Liver (tissue), 9 donors: ENCODE results near the gene SELENOK. TPM values are rescaled to one million over a fixed set of nuclear protein-coding genes. Genes with fewer than 3 reads are reported as not detected.

Experiments
- DNase-seq: peaks from one replicate; pipeline ENCODE4 v3.0.0-alpha.2; 2017; ENCODE audit warnings: low spot score
- H3K27ac ChIP-seq, 2 donors: one replicate each; pipeline ENCODE4 v1.7.0; 2013; ENCODE audit warnings: inconsistent platforms in 2 of 2, low read length in 2 of 2, control low read depth in 1 of 2, low read depth in 1 of 2, mild to moderate bottlenecking in 1 of 2
- H3K27me3 ChIP-seq, 4 donors: one replicate each; pipeline versions ENCODE4 v1.6.1 to v1.7.0; 2013; ENCODE audit warnings: low read length in 3 of 4, inconsistent platforms in 1 of 4, mild to moderate bottlenecking in 1 of 4, moderate library complexity in 1 of 4; ENCODE audit not compliant: control insufficient read depth in 4 of 4, insufficient read depth in 4 of 4
- H3K36me3 ChIP-seq, 4 donors: one replicate each; pipeline versions ENCODE4 v1.6.1 to v1.7.0; 2013; ENCODE audit warnings: low read length in 3 of 4, mild to moderate bottlenecking in 3 of 4, low read depth in 1 of 4, moderate library complexity in 1 of 4; ENCODE audit not compliant: control insufficient read depth in 4 of 4, insufficient read depth in 3 of 4
- H3K4me1 ChIP-seq, 4 donors: one replicate each; pipeline versions ENCODE4 v1.6.1 to v1.7.0; 2013; ENCODE audit warnings: low read length in 3 of 4, mild to moderate bottlenecking in 3 of 4, moderate library complexity in 1 of 4; ENCODE audit not compliant: control insufficient read depth in 4 of 4, insufficient read depth in 4 of 4
- H3K4me3 ChIP-seq, 3 donors: one replicate each; pipeline versions ENCODE4 v1.6.1 to v1.7.0; 2013; ENCODE audit warnings: low read length in 3 of 3, control low read depth in 1 of 3, low read depth in 1 of 3, mild to moderate bottlenecking in 1 of 3
- H3K9ac ChIP-seq, 2 donors: one replicate each; pipeline ENCODE4 v1.7.0; 2013; ENCODE audit warnings: low read length in 2 of 2, mild to moderate bottlenecking in 2 of 2, moderate library complexity in 2 of 2, control low read depth in 1 of 2, low read depth in 1 of 2
- H3K9me3 ChIP-seq, 4 donors: one replicate each; pipeline versions ENCODE4 v1.6.1 to v1.7.0; 2013; ENCODE audit warnings: low read length in 3 of 4; ENCODE audit not compliant: control insufficient read depth in 4 of 4
- FOXA1 ChIP-seq: IDR thresholded peaks from 2 replicates; pipeline ENCODE4 v1.6.1; 2016; ENCODE audit warnings: antibody characterized with exemption
- FOXA2 ChIP-seq: IDR thresholded peaks from 2 replicates; pipeline ENCODE4 v1.6.1; 2016; ENCODE audit warnings: antibody characterized with exemption
- GABPA ChIP-seq, 2 donors: IDR thresholded peaks in 1 of 2; conservative IDR thresholded peaks in 1 of 2; 2 replicates each; pipeline ENCODE4 v1.6.1; 2016; ENCODE audit warnings: antibody characterized with exemption in 2 of 2, mild to moderate bottlenecking in 1 of 2, moderate library complexity in 1 of 2
- HNF4A ChIP-seq, 2 donors: conservative IDR thresholded peaks; 2 replicates each; pipeline ENCODE4 v1.6.1; 2016; ENCODE audit warnings: antibody characterized with exemption in 2 of 2, mild to moderate bottlenecking in 2 of 2
- HNF4G ChIP-seq: IDR thresholded peaks from 2 replicates; pipeline ENCODE4 v1.6.1; 2016; ENCODE audit warnings: antibody characterized with exemption
- NR2F2 ChIP-seq: IDR thresholded peaks from 2 replicates; pipeline ENCODE4 v1.6.1; 2016; ENCODE audit warnings: antibody characterized with exemption
- RAD21 ChIP-seq, 2 donors: IDR thresholded peaks; 2 replicates each; pipeline ENCODE4 v1.6.1; 2016; ENCODE audit warnings: antibody characterized with exemption in 2 of 2, mild to moderate bottlenecking in 2 of 2
- RXRA ChIP-seq, 2 donors: IDR thresholded peaks; 2 replicates each; pipeline ENCODE4 v1.6.1; 2017 to 2018; ENCODE audit warnings: antibody characterized with exemption in 2 of 2, mild to moderate bottlenecking in 1 of 2
- SP1 ChIP-seq: IDR thresholded peaks from 2 replicates; pipeline ENCODE4 v1.6.1; 2018; ENCODE audit warnings: antibody characterized with exemption, mild to moderate bottlenecking
- TAF1 ChIP-seq: conservative IDR thresholded peaks from 2 replicates; pipeline ENCODE4 v1.6.1; 2016; ENCODE audit warnings: antibody characterized with exemption, mild to moderate bottlenecking
- YY1 ChIP-seq: IDR thresholded peaks from 2 replicates; pipeline ENCODE4 v1.6.1; 2016; ENCODE audit warnings: antibody characterized with exemption, mild to moderate bottlenecking
- WGBS: extraction: QIAGEN DNeasy Blood & Tissue Kit; methylation state at CpG from one replicate; pipeline ENCODE4 v1.1.7; 2013; 5-methylcytosine and 5-hydroxymethylcytosine counted together
- polyA plus RNA-seq, 2 donors: library from polyadenylated mRNA; stranded (reverse) in 1 of 2; unstranded in 1 of 2; fragments of 200-250 nt in 1 of 2; fragments of >200 nt in 1 of 2; fragmentation: Nextera tagmentation in 1 of 2; extraction: Ambion mirVana in 1 of 2; gene quantifications; one replicate each; pipeline versions ENCODE4 v1.2.1 to v1.2.3, GENCODE V29; 2013 to 2015
- total RNA-seq, 2 donors: library from RNA; depleted of rRNA; stranded (reverse); fragments of >200 nt; gene quantifications; one replicate each; pipeline ENCODE4 v1.2.3, GENCODE V29; 2014
- TF ChIP-seq, protein P1 (sequence below): IDR thresholded peaks from 2 replicates; pipeline ENCODE4 v1.6.1; 2016; ENCODE audit warnings: antibody characterized with exemption
- TF ChIP-seq, protein P2 (sequence below): IDR thresholded peaks from 2 replicates; pipeline ENCODE4 v1.6.1; 2016; ENCODE audit warnings: antibody characterized with exemption
- TF ChIP-seq, protein P3 (sequence below): IDR thresholded peaks from 2 replicates; pipeline ENCODE4 v1.6.1; 2016; ENCODE audit warnings: antibody characterized with exemption, mild to moderate bottlenecking
- TF ChIP-seq, protein P4 (sequence below): fragments of 150-350 bp; IDR thresholded peaks from 2 replicates; pipeline ENCODE4 v1.5.1; 2017; ENCODE audit warnings: improper control_type of control experiment, low read depth, low read length; ENCODE audit not compliant: missing input control
- TF ChIP-seq, protein P5 (sequence below): IDR thresholded peaks from 2 replicates; pipeline ENCODE4 v1.6.1; 2016; ENCODE audit warnings: antibody characterized with exemption
- donor health status: healthy.
- donor health status: healthy.
- donor health status: healthy.
- donor health status: healthy.
- donor health status: healthy.

SELENOK gene
- total and polyA plus RNA-seq, 4 donors: 24.9 to 80.2 (median 38.8) TPM

DNA sequence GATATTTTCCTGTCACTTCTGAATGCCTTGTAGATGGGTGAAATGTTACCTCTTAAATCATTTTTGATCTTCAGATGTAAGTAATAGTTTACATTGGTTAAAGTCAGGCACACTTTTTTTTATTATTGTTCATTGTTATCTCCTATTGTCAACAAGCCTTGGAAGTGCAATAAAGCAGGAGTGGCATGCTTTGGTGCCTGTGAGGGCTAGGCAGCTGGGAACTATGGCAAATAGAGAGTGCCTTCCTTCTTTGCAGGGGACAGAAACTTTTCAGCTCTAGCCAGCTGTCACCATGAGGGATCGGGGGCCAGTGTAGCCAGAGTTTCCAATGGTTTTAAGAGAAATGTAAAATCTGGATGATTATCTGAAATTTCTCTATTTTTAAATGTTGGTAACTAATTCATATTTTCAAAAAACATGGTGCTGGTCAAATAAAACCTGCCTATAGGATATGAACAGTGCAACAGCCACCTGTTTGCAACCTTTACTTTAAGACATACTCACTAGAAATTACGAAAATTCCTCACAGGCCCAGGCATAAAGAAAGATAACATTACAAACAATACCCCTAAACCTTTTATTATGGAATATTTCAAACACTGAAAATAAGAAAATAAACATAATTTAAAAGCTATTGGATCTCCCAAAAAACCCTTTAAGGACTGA, 9.1 kb upstream of the SELENOK start (continued):
- TF ChIP-seq FOXA2: no peak
- TF ChIP-seq, protein P1, sequence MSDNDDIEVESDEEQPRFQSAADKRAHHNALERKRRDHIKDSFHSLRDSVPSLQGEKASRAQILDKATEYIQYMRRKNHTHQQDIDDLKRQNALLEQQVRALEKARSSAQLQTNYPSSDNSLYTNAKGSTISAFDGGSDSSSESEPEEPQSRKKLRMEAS: no peak
- TF ChIP-seq TAF1: no peak

DNA sequence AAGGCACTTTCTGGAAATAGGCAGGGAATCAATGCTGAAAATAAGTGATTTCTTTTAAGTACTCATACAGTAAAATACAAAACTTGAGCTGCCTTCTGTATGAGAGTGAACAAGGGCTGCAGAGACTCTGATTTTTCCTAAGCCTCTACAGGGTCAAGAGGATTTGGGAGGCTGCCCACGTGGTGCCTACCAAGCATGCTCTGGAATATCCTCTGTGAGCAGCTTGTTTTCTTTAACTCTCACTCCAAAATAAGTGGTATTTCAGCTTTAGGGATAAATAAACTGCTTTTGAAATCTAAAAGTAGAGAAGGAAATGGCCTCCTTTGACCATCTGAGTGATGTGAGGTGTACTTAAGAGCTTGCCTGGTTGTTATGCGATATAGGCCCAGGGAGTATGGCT, 8.1 kb upstream of the SELENOK start:
- Histone ChIP-seq H3K27me3 (peaks cover 0 to 5% (median 3%) of the 10 kb centered on the region in 4 donors), H3K9me3 (no peaks in the 10 kb centered on the region), H3K9ac (no peak overlapping the region), H3K4me3 (no peak overlapping the region), H3K36me3 (no peaks in the 10 kb centered on the region), H3K27ac (no peak overlapping the region), H3K4me1 (no peaks in the 10 kb centered on the region)
- TF ChIP-seq HNF4A (conservative IDR thresholded peaks at IDR 0.05) (no peak), RAD21 (IDR thresholded peaks at IDR 0.05) (no peak), TAF1 (no peak), RXRA (IDR thresholded peaks at IDR 0.05) (no peak), HNF4G (no peak), YY1 (no peak), SP1 (no peak), FOXA1 (no peak), GABPA (IDR thresholded peaks at IDR 0.05 in 1 of 2, conservative IDR thresholded peaks at IDR 0.05 in 1 of 2) (no peak), FOXA2 (no peak), NR2F2 (no peak)
- TF ChIP-seq, protein P2, sequence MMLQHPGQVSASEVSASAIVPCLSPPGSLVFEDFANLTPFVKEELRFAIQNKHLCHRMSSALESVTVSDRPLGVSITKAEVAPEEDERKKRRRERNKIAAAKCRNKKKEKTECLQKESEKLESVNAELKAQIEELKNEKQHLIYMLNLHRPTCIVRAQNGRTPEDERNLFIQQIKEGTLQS: no peak
- TF ChIP-seq, protein P3, sequence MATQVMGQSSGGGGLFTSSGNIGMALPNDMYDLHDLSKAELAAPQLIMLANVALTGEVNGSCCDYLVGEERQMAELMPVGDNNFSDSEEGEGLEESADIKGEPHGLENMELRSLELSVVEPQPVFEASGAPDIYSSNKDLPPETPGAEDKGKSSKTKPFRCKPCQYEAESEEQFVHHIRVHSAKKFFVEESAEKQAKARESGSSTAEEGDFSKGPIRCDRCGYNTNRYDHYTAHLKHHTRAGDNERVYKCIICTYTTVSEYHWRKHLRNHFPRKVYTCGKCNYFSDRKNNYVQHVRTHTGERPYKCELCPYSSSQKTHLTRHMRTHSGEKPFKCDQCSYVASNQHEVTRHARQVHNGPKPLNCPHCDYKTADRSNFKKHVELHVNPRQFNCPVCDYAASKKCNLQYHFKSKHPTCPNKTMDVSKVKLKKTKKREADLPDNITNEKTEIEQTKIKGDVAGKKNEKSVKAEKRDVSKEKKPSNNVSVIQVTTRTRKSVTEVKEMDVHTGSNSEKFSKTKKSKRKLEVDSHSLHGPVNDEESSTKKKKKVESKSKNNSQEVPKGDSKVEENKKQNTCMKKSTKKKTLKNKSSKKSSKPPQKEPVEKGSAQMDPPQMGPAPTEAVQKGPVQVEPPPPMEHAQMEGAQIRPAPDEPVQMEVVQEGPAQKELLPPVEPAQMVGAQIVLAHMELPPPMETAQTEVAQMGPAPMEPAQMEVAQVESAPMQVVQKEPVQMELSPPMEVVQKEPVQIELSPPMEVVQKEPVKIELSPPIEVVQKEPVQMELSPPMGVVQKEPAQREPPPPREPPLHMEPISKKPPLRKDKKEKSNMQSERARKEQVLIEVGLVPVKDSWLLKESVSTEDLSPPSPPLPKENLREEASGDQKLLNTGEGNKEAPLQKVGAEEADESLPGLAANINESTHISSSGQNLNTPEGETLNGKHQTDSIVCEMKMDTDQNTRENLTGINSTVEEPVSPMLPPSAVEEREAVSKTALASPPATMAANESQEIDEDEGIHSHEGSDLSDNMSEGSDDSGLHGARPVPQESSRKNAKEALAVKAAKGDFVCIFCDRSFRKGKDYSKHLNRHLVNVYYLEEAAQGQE: no peak
- TF ChIP-seq, protein P4, sequence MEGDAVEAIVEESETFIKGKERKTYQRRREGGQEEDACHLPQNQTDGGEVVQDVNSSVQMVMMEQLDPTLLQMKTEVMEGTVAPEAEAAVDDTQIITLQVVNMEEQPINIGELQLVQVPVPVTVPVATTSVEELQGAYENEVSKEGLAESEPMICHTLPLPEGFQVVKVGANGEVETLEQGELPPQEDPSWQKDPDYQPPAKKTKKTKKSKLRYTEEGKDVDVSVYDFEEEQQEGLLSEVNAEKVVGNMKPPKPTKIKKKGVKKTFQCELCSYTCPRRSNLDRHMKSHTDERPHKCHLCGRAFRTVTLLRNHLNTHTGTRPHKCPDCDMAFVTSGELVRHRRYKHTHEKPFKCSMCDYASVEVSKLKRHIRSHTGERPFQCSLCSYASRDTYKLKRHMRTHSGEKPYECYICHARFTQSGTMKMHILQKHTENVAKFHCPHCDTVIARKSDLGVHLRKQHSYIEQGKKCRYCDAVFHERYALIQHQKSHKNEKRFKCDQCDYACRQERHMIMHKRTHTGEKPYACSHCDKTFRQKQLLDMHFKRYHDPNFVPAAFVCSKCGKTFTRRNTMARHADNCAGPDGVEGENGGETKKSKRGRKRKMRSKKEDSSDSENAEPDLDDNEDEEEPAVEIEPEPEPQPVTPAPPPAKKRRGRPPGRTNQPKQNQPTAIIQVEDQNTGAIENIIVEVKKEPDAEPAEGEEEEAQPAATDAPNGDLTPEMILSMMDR: no peak
- TF ChIP-seq, protein P1: no peak
- TF ChIP-seq, protein P5, sequence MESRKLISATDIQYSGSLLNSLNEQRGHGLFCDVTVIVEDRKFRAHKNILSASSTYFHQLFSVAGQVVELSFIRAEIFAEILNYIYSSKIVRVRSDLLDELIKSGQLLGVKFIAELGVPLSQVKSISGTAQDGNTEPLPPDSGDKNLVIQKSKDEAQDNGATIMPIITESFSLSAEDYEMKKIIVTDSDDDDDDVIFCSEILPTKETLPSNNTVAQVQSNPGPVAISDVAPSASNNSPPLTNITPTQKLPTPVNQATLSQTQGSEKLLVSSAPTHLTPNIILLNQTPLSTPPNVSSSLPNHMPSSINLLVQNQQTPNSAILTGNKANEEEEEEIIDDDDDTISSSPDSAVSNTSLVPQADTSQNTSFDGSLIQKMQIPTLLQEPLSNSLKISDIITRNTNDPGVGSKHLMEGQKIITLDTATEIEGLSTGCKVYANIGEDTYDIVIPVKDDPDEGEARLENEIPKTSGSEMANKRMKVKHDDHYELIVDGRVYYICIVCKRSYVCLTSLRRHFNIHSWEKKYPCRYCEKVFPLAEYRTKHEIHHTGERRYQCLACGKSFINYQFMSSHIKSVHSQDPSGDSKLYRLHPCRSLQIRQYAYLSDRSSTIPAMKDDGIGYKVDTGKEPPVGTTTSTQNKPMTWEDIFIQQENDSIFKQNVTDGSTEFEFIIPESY: no peak
- DNase-seq: no peak
- WGBS: 67% methylated on average over 2 of the region's 2 CpGs
